ENCODE results near the gene ZBTB6.

- TF ChIP-seq CTCF (IDR thresholded peaks at IDR 0.05): no peak
- no peak for TF ChIP-seq EP300 (IDR thresholded peaks at IDR 0.05)
- TF ChIP-seq POLR2A (IDR thresholded peaks at IDR 0.05): no peak
- no peak for TF ChIP-seq POLR2AphosphoS5 (IDR thresholded peaks at IDR 0.05)
Measured at GRCh38 chr9:122936464-122936863, 23.3 kb upstream of the ZBTB6 start.

Data from sigmoid colon (tissue), 4 donors.